ENCODE data around the gene PARD3B. TPM values are rescaled to one million over a fixed set of nuclear protein-coding genes. Genes with fewer than 3 reads are reported as not detected.

Gene PARD3B
- total RNA-seq, 1 experiment from 2014 or later = 2.0 TPM

GRCh38 chr2:204737296-204737695 lies 192.0 kb downstream of the PARD3B start:
- ATAC-seq = no peak
- POLR2A ChIA-PET = no interaction called here
- intact Hi-C loops (cut with micrococcal nuclease) = no loop called here
- no peak for DNase-seq (ENCODE audit: low read depth, low spot score)
- Histone ChIP-seq H3K4me3 (replicated peaks in 1 of 2; ENCODE audit: low read depth in 1 of 2, low read length in 2 of 2) (no peak overlapping the region), H3K9me2 (ENCODE audit: insufficient read depth) (no peaks in the 10 kb centered on the region), H3K27me3 (ENCODE audit: insufficient read depth, low read length) (no peaks in the 10 kb centered on the region), H3K4me1 (ENCODE audit: control insufficient read depth in 1 of 2, insufficient read depth in 2 of 2, low read length in 2 of 2) (no peaks in the 10 kb centered on the region), H3K9ac (ENCODE audit: low read length) (no peak overlapping the region), H4K20me1 (ENCODE audit: insufficient read depth) (no peaks in the 10 kb centered on the region), H3K4me2 (ENCODE audit: low read length) (no peak overlapping the region), H3K36me3 (ENCODE audit: control insufficient read depth in 1 of 2, insufficient read depth in 2 of 2, low read length in 2 of 2) (no peaks in the 10 kb centered on the region), H3K27ac (ENCODE audit: low read depth, low read length) (no peak overlapping the region), H2AFZ (ENCODE audit: low read depth, low read length, poor library complexity, severe bottlenecking) (no peak overlapping the region), H3K9me3 (ENCODE audit: control insufficient read depth in 1 of 2, insufficient read depth in 1 of 2, low read depth in 1 of 2, low read length in 2 of 2) (no peaks in the 10 kb centered on the region), H3K79me2 (ENCODE audit: insufficient read depth, low read length) (no peaks in the 10 kb centered on the region)
- no peak for TF ChIP-seq MAX (IDR thresholded peaks at IDR 0.05)
- TF ChIP-seq SIN3A (IDR thresholded peaks at IDR 0.05; ENCODE audit: low read depth) = no peak
- TF ChIP-seq JUND (IDR thresholded peaks at IDR 0.05) = no peak
- TF ChIP-seq CBX3 (IDR thresholded peaks at IDR 0.05; ENCODE audit: low read depth) = no peak
- TF ChIP-seq CTCF (IDR thresholded peaks at IDR 0.05 in 2 of 3, conservative IDR thresholded peaks at IDR 0.05 in 1 of 3; ENCODE audit: borderline replicate concordance in 1 of 3, insufficient read depth in 1 of 3, low read depth in 2 of 3, low read length in 2 of 3) = no peak
- TF ChIP-seq CEBPB (IDR thresholded peaks at IDR 0.05; ENCODE audit: low read depth) = no peak
- TF ChIP-seq EZH2phosphoT487 (IDR thresholded peaks at IDR 0.05; ENCODE audit: borderline replicate concordance) = no peak
- TF ChIP-seq POLR2AphosphoS5 (IDR thresholded peaks at IDR 0.05; ENCODE audit: low read depth, low read length) = no peak
- no peak for TF ChIP-seq ELF1 (IDR thresholded peaks at IDR 0.05; ENCODE audit: borderline replicate concordance, low read depth)
- TF ChIP-seq SRF (IDR thresholded peaks at IDR 0.05; ENCODE audit: low read depth) = no peak
- RAD21 ChIA-PET (ENCODE audit: low non-redundant PET in 1 of 2, low total read pairs in 2 of 2, uncharacterized antibody in 2 of 2, unreplicated experiment in 2 of 2) = no interaction called here
- BruUV-seq (replicated peaks) = no TSS peak
- CTCF ChIA-PET = no interaction called here

- intact Hi-C loops (cut with micrococcal nuclease) = no loop called here
- ChIA-PET POLR2A (no interaction called here), CTCF (no interaction called here), RAD21 (ENCODE audit: low non-redundant PET in 1 of 2, low total read pairs in 2 of 2, uncharacterized antibody in 2 of 2, unreplicated experiment in 2 of 2) (no interaction called here)
- Histone ChIP-seq H3K4me3 (replicated peaks in 1 of 2; ENCODE audit: low read depth in 1 of 2, low read length in 2 of 2) (no peak overlapping the region), H3K9me2 (ENCODE audit: insufficient read depth) (no peaks in the 10 kb centered on the region), H3K4me2 (ENCODE audit: low read length) (no peak overlapping the region), H2AFZ (ENCODE audit: low read depth, low read length, poor library complexity, severe bottlenecking) (no peak overlapping the region), H3K9ac (ENCODE audit: low read length) (no peak overlapping the region), H3K36me3 (ENCODE audit: control insufficient read depth in 1 of 2, insufficient read depth in 2 of 2, low read length in 2 of 2) (no peaks in the 10 kb centered on the region), H3K27me3 (ENCODE audit: insufficient read depth, low read length) (no peaks in the 10 kb centered on the region), H3K27ac (ENCODE audit: low read depth, low read length) (no peak overlapping the region), H3K4me1 (ENCODE audit: control insufficient read depth in 1 of 2, insufficient read depth in 2 of 2, low read length in 2 of 2) (no peaks in the 10 kb centered on the region), H3K9me3 (ENCODE audit: control insufficient read depth in 1 of 2, insufficient read depth in 1 of 2, low read depth in 1 of 2, low read length in 2 of 2) (no peaks in the 10 kb centered on the region), H4K20me1 (ENCODE audit: insufficient read depth) (no peaks in the 10 kb centered on the region), H3K79me2 (ENCODE audit: insufficient read depth, low read length) (no peaks in the 10 kb centered on the region)
- DNase-seq (ENCODE audit: low read depth, low spot score) = no peak
- no TSS peak for BruUV-seq (replicated peaks)
- ATAC-seq = no peak
- TF ChIP-seq REST (IDR thresholded peaks at IDR 0.05; ENCODE audit: low read depth) = no peak
- no peak for TF ChIP-seq CEBPB (IDR thresholded peaks at IDR 0.05; ENCODE audit: low read depth)
- no peak for TF ChIP-seq ATF3 (IDR thresholded peaks at IDR 0.05)
- no peak for TF ChIP-seq MAX (IDR thresholded peaks at IDR 0.05)
- no peak for TF ChIP-seq FOSL1 (IDR thresholded peaks at IDR 0.05; ENCODE audit: low read depth)
These were observed 193.4 kb downstream of the PARD3B start for GRCh38 chr2:204738721-204739120.
